ENCODE data around the gene LRRC26.

LRRC26 gene

GRCh38 chr9:137190315-137190856, 20.5 kb upstream of the LRRC26 start:
- Histone ChIP-seq H3K36me3 (ENCODE audit: control insufficient read depth, insufficient read depth, low read length) (peaks cover 20% of the 10 kb centered on the region), H3K27ac (ENCODE audit: insufficient read depth, low read length, poor library complexity, severe bottlenecking) (peak overlapping the region; percentile 96), H3K27me3 (replicated peaks; ENCODE audit: control insufficient read depth, insufficient read depth, low read length, poor library complexity, severe bottlenecking) (no peaks in the 10 kb centered on the region), H3K4me1 (ENCODE audit: control insufficient read depth, insufficient read depth, low read length, poor library complexity, severe bottlenecking) (peaks cover 37% of the 10 kb centered on the region), H3K4me3 (ENCODE audit: insufficient read depth, low read depth, low read length, poor library complexity, severe bottlenecking) (no peak overlapping the region), H3K9me3 (ENCODE audit: control insufficient read depth, low read length) (no peaks in the 10 kb centered on the region)
- no peak for DNase-seq

- Histone ChIP-seq H3K4me1 (ENCODE audit: control insufficient read depth, insufficient read depth, low read length, poor library complexity, severe bottlenecking) (peaks cover 37% of the 10 kb centered on the region), H3K27me3 (replicated peaks; ENCODE audit: control insufficient read depth, insufficient read depth, low read length, poor library complexity, severe bottlenecking) (no peaks in the 10 kb centered on the region), H3K4me3 (ENCODE audit: insufficient read depth, low read depth, low read length, poor library complexity, severe bottlenecking) (peak overlapping the region; percentile 88), H3K27ac (ENCODE audit: insufficient read depth, low read length, poor library complexity, severe bottlenecking) (peak overlapping the region; percentile 96), H3K9me3 (ENCODE audit: control insufficient read depth, low read length) (no peaks in the 10 kb centered on the region), H3K36me3 (ENCODE audit: control insufficient read depth, insufficient read depth, low read length) (peaks cover 27% of the 10 kb centered on the region)
- no peak for DNase-seq
Observed at GRCh38 chr9:137189297-137190295, 19.7 kb upstream of the LRRC26 start.

DNA sequence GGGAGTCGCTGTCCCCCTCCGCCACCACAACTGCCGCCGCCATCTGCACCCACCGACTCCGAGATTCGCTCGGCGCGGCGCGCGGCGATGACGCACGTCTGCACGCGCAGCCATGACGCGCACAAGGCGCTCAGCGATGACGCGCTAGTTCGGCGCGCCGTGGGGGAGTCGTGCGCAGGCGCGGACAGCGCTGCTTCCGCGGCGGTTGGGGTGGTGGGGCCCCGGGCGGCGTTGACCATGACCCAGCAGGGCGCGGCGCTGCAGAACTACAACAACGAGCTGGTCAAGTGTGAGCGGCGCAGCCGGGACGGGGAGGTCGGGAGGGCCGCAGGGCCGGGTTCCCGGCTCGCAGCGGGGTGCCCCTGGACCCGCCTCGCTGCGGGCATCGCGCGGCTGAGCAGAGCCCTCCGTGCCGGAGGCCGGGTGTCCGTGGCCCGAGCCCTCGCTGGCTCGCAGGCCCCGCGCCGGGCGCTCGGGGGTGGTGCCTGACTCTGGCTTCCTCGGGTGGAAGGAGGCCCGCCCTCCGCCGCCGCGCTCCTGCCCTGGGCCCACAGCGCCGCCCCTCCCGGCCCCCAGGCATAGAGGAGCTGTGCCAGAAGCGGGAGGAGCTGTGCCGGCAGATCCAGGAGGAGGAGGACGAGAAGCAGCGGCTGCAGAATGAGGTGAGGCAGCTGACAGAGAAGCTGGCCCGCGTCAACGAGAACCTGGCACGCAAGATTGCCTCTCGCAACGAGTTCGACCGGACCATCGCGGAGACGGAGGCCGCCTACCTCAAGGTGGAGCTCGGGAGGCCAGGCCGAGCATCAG, 18.8 kb upstream of the LRRC26 start, which contains the start of the genes ANAPC2 and SSNA1:
ANAPC2 (minus strand) TSS at position 71 of the 807 bp plus-strand sequence; CDS start at position 43, 28 bp downstream.
SSNA1 (plus strand) TSS at position 187 of the 807 bp plus-strand sequence; CDS start at position 238, 51 bp downstream.
- peak within 1 kb of the TSS; percentile 96 for H3K27ac ChIP-seq (ENCODE audit: insufficient read depth, low read length, poor library complexity, severe bottlenecking)
- no peaks in the 10 kb centered on the region for H3K27me3 ChIP-seq (replicated peaks; ENCODE audit: control insufficient read depth, insufficient read depth, low read length, poor library complexity, severe bottlenecking)
- peak; percentile 85 to 89 (median 88) for DNase-seq
- no peaks in the 10 kb centered on the region for H3K9me3 ChIP-seq (ENCODE audit: control insufficient read depth, low read length)
- peaks cover 36% of the 10 kb centered on the region for H3K36me3 ChIP-seq (ENCODE audit: control insufficient read depth, insufficient read depth, low read length)
- H3K4me3 ChIP-seq (ENCODE audit: insufficient read depth, low read depth, low read length, poor library complexity, severe bottlenecking), result peak within 1 kb of the TSS; percentile 88
- H3K4me1 ChIP-seq (ENCODE audit: control insufficient read depth, insufficient read depth, low read length, poor library complexity, severe bottlenecking), result peaks cover 37% of the 10 kb centered on the region

- DNase-seq, result peak in 1 of 3 donors; percentile 2
- no peaks in the 10 kb centered on the region for H3K27me3 ChIP-seq (replicated peaks; ENCODE audit: control insufficient read depth, insufficient read depth, low read length, poor library complexity, severe bottlenecking)
- peaks cover 42% of the 10 kb centered on the region for H3K36me3 ChIP-seq (ENCODE audit: control insufficient read depth, insufficient read depth, low read length)
- peaks cover 37% of the 10 kb centered on the region for H3K4me1 ChIP-seq (ENCODE audit: control insufficient read depth, insufficient read depth, low read length, poor library complexity, severe bottlenecking)
- peak overlapping the region; percentile 96 for H3K27ac ChIP-seq (ENCODE audit: insufficient read depth, low read length, poor library complexity, severe bottlenecking)
- peak overlapping the region; percentile 88 for H3K4me3 ChIP-seq (ENCODE audit: insufficient read depth, low read depth, low read length, poor library complexity, severe bottlenecking)
- no peaks in the 10 kb centered on the region for H3K9me3 ChIP-seq (ENCODE audit: control insufficient read depth, low read length)
Observed at GRCh38 chr9:137188086-137188489, 18.2 kb upstream of the LRRC26 start.

GRCh38 chr9:137187386-137187785, 17.5 kb upstream of the LRRC26 start:
- H3K36me3 ChIP-seq (ENCODE audit: control insufficient read depth, insufficient read depth, low read length), result peaks cover 49% of the 10 kb centered on the region

DNA sequence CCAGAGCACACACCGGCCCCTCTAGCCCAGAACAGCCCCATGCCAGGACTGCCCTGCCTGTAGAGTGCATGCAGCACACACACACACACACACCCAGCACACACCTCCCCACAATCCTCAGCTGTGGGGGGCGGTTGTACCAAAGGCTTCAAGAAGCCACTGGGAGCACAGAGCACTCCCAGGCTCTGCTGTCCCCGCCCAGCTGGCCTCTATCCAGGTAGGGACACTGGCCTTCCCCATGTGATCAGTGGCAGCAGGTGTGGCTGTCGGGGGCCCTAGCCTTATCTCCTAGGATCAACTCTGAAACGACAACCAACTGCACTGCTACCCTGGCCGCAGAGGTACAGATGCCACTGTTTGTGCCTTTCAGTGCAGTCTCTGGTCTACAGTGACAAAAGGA, 16.5 kb upstream of the LRRC26 start:
- H3K4me1 ChIP-seq (ENCODE audit: control insufficient read depth, insufficient read depth, low read length, poor library complexity, severe bottlenecking), result peaks cover 37% of the 10 kb centered on the region

More at GRCh38 chr9:137187386-137187785, 17.5 kb upstream of the LRRC26 start:
- peak overlapping the region; percentile 88 for H3K4me3 ChIP-seq (ENCODE audit: insufficient read depth, low read depth, low read length, poor library complexity, severe bottlenecking)
- H3K4me1 ChIP-seq (ENCODE audit: control insufficient read depth, insufficient read depth, low read length, poor library complexity, severe bottlenecking), result peaks cover 37% of the 10 kb centered on the region
- no peak overlapping the region for H3K27ac ChIP-seq (ENCODE audit: insufficient read depth, low read length, poor library complexity, severe bottlenecking)
- no peaks in the 10 kb centered on the region for H3K27me3 ChIP-seq (replicated peaks; ENCODE audit: control insufficient read depth, insufficient read depth, low read length, poor library complexity, severe bottlenecking)
- no peaks in the 10 kb centered on the region for H3K9me3 ChIP-seq (ENCODE audit: control insufficient read depth, low read length)
- no peak for DNase-seq

DNA sequence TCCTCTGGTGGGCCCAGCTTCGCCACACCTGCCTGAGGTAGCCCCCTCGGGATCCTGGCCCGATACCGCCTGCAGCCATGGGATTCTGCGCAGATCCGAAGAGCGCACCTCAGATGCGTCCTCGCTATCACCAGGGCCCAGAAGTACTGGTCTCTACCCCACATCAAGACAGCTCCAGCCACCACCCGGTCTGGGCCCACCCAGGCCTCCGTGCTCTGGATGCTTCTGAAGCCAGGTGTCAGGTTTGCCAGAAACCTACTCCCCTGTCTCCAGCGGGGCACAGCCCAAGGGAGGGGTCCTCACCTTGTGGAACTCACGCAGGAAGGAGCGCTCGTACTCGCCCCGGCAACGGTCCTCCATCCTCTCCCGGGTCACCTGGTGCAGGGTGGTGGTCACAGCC, 16.1 kb upstream of the LRRC26 start:
- Histone ChIP-seq H3K27ac (ENCODE audit: insufficient read depth, low read length, poor library complexity, severe bottlenecking) (no peak overlapping the region), H3K9me3 (ENCODE audit: control insufficient read depth, low read length) (no peaks in the 10 kb centered on the region), H3K4me1 (ENCODE audit: control insufficient read depth, insufficient read depth, low read length, poor library complexity, severe bottlenecking) (peaks cover 37% of the 10 kb centered on the region), H3K36me3 (ENCODE audit: control insufficient read depth, insufficient read depth, low read length) (peaks cover 60% of the 10 kb centered on the region), H3K4me3 (ENCODE audit: insufficient read depth, low read depth, low read length, poor library complexity, severe bottlenecking) (no peak overlapping the region), H3K27me3 (replicated peaks; ENCODE audit: control insufficient read depth, insufficient read depth, low read length, poor library complexity, severe bottlenecking) (no peaks in the 10 kb centered on the region)
- DNase-seq, result no peak

More for the DNA sequence above, 16.5 kb upstream of the LRRC26 start:
- Histone ChIP-seq H3K27me3 (replicated peaks; ENCODE audit: control insufficient read depth, insufficient read depth, low read length, poor library complexity, severe bottlenecking) (no peaks in the 10 kb centered on the region), H3K36me3 (ENCODE audit: control insufficient read depth, insufficient read depth, low read length) (peaks cover 55% of the 10 kb centered on the region), H3K9me3 (ENCODE audit: control insufficient read depth, low read length) (no peaks in the 10 kb centered on the region), H3K4me3 (ENCODE audit: insufficient read depth, low read depth, low read length, poor library complexity, severe bottlenecking) (no peak overlapping the region), H3K27ac (ENCODE audit: insufficient read depth, low read length, poor library complexity, severe bottlenecking) (no peak overlapping the region)
- DNase-seq, result no peak

- no peak overlapping the region for H3K4me3 ChIP-seq (ENCODE audit: insufficient read depth, low read depth, low read length, poor library complexity, severe bottlenecking)
- peaks cover 64% of the 10 kb centered on the region for H3K36me3 ChIP-seq (ENCODE audit: control insufficient read depth, insufficient read depth, low read length)
- H3K27ac ChIP-seq (ENCODE audit: insufficient read depth, low read length, poor library complexity, severe bottlenecking), result no peak overlapping the region
- H3K27me3 ChIP-seq (replicated peaks; ENCODE audit: control insufficient read depth, insufficient read depth, low read length, poor library complexity, severe bottlenecking), result no peaks in the 10 kb centered on the region
- no peaks in the 10 kb centered on the region for H3K9me3 ChIP-seq (ENCODE audit: control insufficient read depth, low read length)
- peaks cover 34% of the 10 kb centered on the region for H3K4me1 ChIP-seq (ENCODE audit: control insufficient read depth, insufficient read depth, low read length, poor library complexity, severe bottlenecking)
- DNase-seq, result no peak
Observed at GRCh38 chr9:137184881-137185660, 15.2 kb upstream of the LRRC26 start.

- no peak overlapping the region for H3K4me3 ChIP-seq (ENCODE audit: insufficient read depth, low read depth, low read length, poor library complexity, severe bottlenecking)
Observed at GRCh38 chr9:137183980-137184595, 14.2 kb upstream of the LRRC26 start.

More at GRCh38 chr9:137183980-137184595, 14.2 kb upstream of the LRRC26 start:
- Histone ChIP-seq H3K27ac (ENCODE audit: insufficient read depth, low read length, poor library complexity, severe bottlenecking) (no peak overlapping the region), H3K36me3 (ENCODE audit: control insufficient read depth, insufficient read depth, low read length) (peaks cover 65% of the 10 kb centered on the region), H3K4me1 (ENCODE audit: control insufficient read depth, insufficient read depth, low read length, poor library complexity, severe bottlenecking) (peaks cover 25% of the 10 kb centered on the region), H3K9me3 (ENCODE audit: control insufficient read depth, low read length) (no peaks in the 10 kb centered on the region), H3K27me3 (replicated peaks; ENCODE audit: control insufficient read depth, insufficient read depth, low read length, poor library complexity, severe bottlenecking) (no peaks in the 10 kb centered on the region)
- no peak for DNase-seq

All from effector memory CD4-positive, alpha-beta T cell (primary cell).